ENCODE results near the gene RPL38. TPM values are rescaled to one million over a fixed set of nuclear protein-coding genes. Genes with fewer than 3 reads are reported as not detected.

Gene RPL38
- total and polyA plus RNA-seq, 2 donors (not counting 1 experiment from before 2014, with no cell fraction given): 1,185 to 3,018 TPM

DNA sequence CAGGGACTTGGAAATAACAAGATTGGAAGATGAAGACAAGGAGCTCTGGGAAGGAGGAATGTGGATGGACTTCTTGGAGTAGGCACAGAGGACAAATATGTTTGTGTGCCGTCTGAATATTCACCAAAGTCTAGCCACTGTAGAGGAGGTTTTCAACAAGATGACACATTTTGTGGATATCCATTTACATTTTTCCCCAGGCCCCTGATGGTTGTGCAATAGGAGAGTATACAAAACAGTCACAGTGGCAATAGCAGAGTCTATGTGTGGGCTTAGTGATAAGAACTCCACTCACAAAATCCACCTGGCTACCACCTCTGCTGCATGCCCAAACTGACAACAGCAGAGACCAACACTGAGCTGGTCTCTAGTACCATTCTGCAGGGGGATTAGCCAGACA lies 32.6 kb upstream of the RPL38 start:
- no peaks in the 10 kb centered on the region for H4K20me1 ChIP-seq (ENCODE audit: control insufficient read depth, extremely low read depth, insufficient read depth, low read length)
- no peak overlapping the region for H3K9ac ChIP-seq (ENCODE audit: insufficient read depth, low read length)

DNA sequence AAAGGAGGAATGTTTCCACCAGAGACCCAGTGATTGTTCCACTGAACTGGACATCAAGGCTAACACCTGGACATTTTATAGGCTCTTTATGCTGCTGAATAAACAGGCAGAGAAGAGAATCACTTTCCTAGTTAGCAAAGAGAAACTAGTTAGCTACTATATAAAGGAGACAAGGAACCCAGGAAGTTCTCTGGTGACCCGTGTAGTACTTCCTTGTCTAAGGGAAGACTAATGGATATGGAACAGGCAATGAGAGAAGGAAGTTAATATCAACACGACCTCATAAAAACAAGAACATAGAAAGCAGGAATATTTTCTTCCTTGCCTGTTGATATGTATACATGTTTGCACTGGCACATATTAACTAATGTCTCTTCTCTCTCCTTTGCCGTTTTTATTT lies 30.8 kb upstream of the RPL38 start:
- no peak overlapping the region for H3K9ac ChIP-seq (ENCODE audit: insufficient read depth, low read length)
- H3K27me3 ChIP-seq (ENCODE audit: control insufficient read depth, insufficient read depth, low read length): no peaks in the 10 kb centered on the region
- no peak overlapping the region for H2AFZ ChIP-seq (ENCODE audit: low read length)
- no peaks in the 10 kb centered on the region for H3K79me2 ChIP-seq (ENCODE audit: control insufficient read depth, insufficient read depth, low read length)
- H4K20me1 ChIP-seq (ENCODE audit: control insufficient read depth, extremely low read depth, insufficient read depth, low read length): no peaks in the 10 kb centered on the region
- no peak for TF ChIP-seq EZH2 (IDR thresholded peaks at IDR 0.05; ENCODE audit: low read length, missing control alignments)
- H3K4me1 ChIP-seq (ENCODE audit: control insufficient read depth, extremely low read depth, insufficient read depth, low read length): no peaks in the 10 kb centered on the region
- H3K36me3 ChIP-seq (ENCODE audit: control insufficient read depth, insufficient read depth, low read length): no peaks in the 10 kb centered on the region
- no peak for DNase-seq (ENCODE audit: low read depth in 2 of 2)
- H3K4me2 ChIP-seq (ENCODE audit: extremely low read depth, insufficient read depth, low read length): no peak overlapping the region
- H3K9me3 ChIP-seq (ENCODE audit: control insufficient read depth, insufficient read depth, low read depth, low read length): no peaks in the 10 kb centered on the region
- no peak overlapping the region for H3K4me3 ChIP-seq (replicated peaks in 1 of 4; ENCODE audit: control extremely low read depth in 1 of 4, insufficient read depth in 1 of 4, low read depth in 3 of 4, low read length in 4 of 4)
- no peak overlapping the region for H3K27ac ChIP-seq (ENCODE audit: insufficient read depth, low read length)

More for the DNA sequence above, 32.6 kb upstream of the RPL38 start:
- no peak for TF ChIP-seq EZH2 (IDR thresholded peaks at IDR 0.05; ENCODE audit: low read length, missing control alignments)
- TF ChIP-seq, protein P1, sequence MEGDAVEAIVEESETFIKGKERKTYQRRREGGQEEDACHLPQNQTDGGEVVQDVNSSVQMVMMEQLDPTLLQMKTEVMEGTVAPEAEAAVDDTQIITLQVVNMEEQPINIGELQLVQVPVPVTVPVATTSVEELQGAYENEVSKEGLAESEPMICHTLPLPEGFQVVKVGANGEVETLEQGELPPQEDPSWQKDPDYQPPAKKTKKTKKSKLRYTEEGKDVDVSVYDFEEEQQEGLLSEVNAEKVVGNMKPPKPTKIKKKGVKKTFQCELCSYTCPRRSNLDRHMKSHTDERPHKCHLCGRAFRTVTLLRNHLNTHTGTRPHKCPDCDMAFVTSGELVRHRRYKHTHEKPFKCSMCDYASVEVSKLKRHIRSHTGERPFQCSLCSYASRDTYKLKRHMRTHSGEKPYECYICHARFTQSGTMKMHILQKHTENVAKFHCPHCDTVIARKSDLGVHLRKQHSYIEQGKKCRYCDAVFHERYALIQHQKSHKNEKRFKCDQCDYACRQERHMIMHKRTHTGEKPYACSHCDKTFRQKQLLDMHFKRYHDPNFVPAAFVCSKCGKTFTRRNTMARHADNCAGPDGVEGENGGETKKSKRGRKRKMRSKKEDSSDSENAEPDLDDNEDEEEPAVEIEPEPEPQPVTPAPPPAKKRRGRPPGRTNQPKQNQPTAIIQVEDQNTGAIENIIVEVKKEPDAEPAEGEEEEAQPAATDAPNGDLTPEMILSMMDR (conservative IDR thresholded peaks at IDR 0.05 in 1 of 2, IDR thresholded peaks at IDR 0.05 in 1 of 2; ENCODE audit: low read depth in 1 of 2, low read length in 2 of 2): no peak
- Histone ChIP-seq H3K27me3 (ENCODE audit: control insufficient read depth, insufficient read depth, low read length) (no peaks in the 10 kb centered on the region), H3K4me1 (ENCODE audit: control insufficient read depth, extremely low read depth, insufficient read depth, low read length) (no peaks in the 10 kb centered on the region), H2AFZ (ENCODE audit: low read length) (no peak overlapping the region), H3K79me2 (ENCODE audit: control insufficient read depth, insufficient read depth, low read length) (no peaks in the 10 kb centered on the region), H3K27ac (ENCODE audit: insufficient read depth, low read length) (no peak overlapping the region), H3K9me3 (ENCODE audit: control insufficient read depth, insufficient read depth, low read depth, low read length) (no peaks in the 10 kb centered on the region), H3K4me3 (replicated peaks in 1 of 4; ENCODE audit: control extremely low read depth in 1 of 4, insufficient read depth in 1 of 4, low read depth in 3 of 4, low read length in 4 of 4) (no peak overlapping the region), H3K36me3 (ENCODE audit: control insufficient read depth, insufficient read depth, low read length) (no peaks in the 10 kb centered on the region), H3K4me2 (ENCODE audit: extremely low read depth, insufficient read depth, low read length) (no peak overlapping the region)
- no peak for DNase-seq (ENCODE audit: low read depth in 2 of 2)

DNA sequence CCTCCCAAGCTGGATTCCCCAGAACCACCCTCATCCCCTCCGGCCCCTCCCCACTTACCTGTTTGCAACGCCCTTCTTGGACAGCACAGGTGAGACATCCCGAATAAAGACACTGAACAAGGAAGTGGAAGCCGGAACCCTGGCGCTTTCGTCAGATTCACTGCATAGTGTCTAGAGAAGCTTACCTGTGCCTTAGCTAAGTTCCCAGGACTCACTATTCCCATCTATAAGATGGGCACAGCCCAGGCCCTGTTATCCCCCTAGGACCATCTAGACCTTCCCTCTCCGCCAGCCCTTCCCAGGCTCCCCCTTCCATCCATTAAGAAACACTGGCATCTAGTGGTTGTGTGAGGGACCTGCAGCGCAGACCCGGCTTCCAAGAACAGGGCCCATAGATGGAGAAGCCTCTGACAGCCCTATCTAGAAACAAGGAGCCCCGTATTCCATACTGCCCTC lies 26.9 kb upstream of the RPL38 start:
- no peaks in the 10 kb centered on the region for H3K36me3 ChIP-seq (ENCODE audit: control insufficient read depth, insufficient read depth, low read length)
- H3K79me2 ChIP-seq (ENCODE audit: control insufficient read depth, insufficient read depth, low read length): no peaks in the 10 kb centered on the region
- no peak overlapping the region for H2AFZ ChIP-seq (ENCODE audit: low read length)
- no peak overlapping the region for H3K9ac ChIP-seq (ENCODE audit: insufficient read depth, low read length)
- H3K4me1 ChIP-seq (ENCODE audit: control insufficient read depth, extremely low read depth, insufficient read depth, low read length): no peaks in the 10 kb centered on the region
- no peak overlapping the region for H3K27ac ChIP-seq (ENCODE audit: insufficient read depth, low read length)
- no peak overlapping the region for H3K4me2 ChIP-seq (ENCODE audit: extremely low read depth, insufficient read depth, low read length)
- no peaks in the 10 kb centered on the region for H4K20me1 ChIP-seq (ENCODE audit: control insufficient read depth, extremely low read depth, insufficient read depth, low read length)
- peak; percentile 43 to 67 for DNase-seq (ENCODE audit: low read depth in 2 of 2)
- no peak overlapping the region for H3K4me3 ChIP-seq (replicated peaks in 1 of 4; ENCODE audit: control extremely low read depth in 1 of 4, insufficient read depth in 1 of 4, low read depth in 3 of 4, low read length in 4 of 4)
- H3K27me3 ChIP-seq (ENCODE audit: control insufficient read depth, insufficient read depth, low read length): no peaks in the 10 kb centered on the region
- TF ChIP-seq EZH2 (IDR thresholded peaks at IDR 0.05; ENCODE audit: low read length, missing control alignments): no peak
- TF ChIP-seq, protein P1 (conservative IDR thresholded peaks at IDR 0.05 in 1 of 2, IDR thresholded peaks at IDR 0.05 in 1 of 2; ENCODE audit: low read depth in 1 of 2, low read length in 2 of 2): peak; percentile 91 to 92
- no peaks in the 10 kb centered on the region for H3K9me3 ChIP-seq (ENCODE audit: control insufficient read depth, insufficient read depth, low read depth, low read length)
